NCI-H1694 treated with DMSO at 0.1 percent for 48 hours (cell line): ENCODE results near the gene NOD2.

Experiments
- DNase-seq: peaks from one replicate; lab custom pipeline; 2025; lab: John Stamatoyannopoulos, UW

Gene NOD2

DNA sequence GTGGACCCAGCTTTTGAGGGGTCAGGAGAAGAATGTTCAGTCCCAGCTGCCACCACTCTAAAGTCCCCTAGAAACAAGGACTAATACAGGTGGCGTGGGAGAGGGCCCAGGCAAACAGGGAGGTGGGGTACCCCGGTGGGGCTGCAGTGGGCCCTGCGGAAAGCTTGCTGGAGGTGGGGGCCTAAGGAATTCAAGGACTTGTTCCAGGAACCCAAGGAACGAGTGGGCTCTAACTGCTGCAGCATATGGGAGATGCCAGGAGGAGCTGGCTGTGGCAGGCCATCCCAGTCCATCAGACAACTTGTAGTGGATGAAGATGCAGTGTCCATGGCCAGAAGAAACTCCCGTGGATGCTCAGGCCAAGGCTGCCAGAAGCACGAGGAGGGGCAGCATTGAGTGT lies 22.9 kb upstream of the NOD2 start:
- DNase-seq: no peak

DNA sequence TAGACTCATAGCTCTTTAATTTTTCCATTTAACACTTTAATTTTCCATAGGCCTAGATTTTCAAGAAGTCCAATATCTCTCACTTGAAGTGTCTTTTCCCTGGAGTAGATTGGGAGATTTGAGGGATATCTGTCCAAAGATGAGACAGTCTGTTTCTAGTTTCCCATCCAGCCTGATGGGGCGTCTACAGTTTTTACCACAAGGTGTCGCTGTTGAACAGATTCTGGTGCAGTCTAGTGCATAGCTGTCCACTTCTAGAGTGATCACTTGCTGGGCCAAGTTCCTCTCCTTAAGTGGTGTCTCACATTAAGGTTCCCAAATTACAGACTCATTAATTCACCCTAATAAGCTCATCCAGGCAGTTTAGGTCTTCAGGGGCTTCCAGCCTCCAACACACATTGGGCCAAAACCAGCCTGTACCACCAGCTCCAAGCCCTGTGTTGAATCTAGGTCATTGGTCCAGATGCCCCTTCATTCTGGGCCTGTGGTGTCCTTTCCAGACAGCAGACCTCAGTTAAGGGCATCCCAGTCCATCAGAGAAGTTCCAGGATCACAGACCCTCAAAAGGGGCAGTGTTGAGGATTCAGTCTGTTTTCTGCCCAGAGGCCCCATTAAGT lies 21.7 kb upstream of the NOD2 start:
- peak; percentile 10 for DNase-seq

DNA sequence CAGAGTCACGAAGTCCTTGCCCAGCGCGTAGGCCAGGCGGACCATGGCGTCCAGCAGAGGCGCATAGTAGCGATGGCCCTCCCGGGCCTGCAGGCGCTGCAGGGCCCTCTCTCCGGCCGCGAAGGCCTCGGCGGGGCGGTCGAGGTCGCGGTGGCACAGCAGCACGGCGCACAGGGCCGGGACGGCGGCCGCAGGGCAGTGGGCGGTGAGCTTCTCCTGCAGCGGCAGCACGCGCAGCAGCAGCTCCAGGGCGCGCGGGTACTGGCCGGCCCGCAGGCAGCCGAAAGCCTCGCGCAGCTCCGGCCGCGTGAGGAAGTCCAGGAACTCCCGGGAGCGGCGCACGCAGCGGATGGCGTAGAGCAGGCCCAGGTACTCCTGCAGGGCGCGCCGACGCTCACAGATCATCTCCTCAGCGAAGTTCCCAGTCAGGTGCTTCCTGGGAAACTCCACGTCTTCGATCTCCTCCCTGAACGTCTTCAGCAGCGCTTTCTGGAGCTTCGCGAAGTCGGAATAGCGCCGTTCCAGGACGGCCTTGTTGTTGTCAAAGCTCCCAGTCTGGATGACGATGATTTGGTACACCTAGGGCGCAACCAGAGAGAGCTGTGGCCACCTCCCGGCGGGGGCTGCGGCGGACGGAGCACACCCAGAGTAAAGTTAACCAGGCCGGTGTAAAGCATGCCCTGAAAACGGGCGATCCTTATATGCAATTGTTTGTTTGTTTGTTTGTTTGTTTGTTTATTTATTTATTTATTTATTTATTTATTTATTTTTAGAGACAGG lies 19.7 kb upstream of the NOD2 start:
- no peak for DNase-seq

DNA sequence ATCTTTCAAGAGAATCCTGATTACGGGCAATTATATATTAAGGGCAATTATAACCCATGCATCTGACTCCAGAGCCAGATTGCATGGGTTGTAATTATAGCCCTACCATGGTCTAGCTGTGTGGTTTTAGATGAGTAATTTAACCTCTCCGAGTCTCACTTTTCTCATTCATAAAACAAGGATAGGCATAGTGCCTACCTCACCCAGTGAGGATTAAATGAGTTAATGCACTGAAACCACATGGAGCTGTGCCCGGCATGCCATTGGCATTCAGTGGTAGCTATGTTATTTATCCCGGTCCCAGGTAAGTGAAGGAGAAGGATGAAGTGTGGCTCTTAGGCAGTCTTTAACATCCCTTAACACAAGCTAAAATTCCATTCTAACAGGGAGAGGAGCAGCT lies 18.6 kb upstream of the NOD2 start:
- DNase-seq: no peak

DNA sequence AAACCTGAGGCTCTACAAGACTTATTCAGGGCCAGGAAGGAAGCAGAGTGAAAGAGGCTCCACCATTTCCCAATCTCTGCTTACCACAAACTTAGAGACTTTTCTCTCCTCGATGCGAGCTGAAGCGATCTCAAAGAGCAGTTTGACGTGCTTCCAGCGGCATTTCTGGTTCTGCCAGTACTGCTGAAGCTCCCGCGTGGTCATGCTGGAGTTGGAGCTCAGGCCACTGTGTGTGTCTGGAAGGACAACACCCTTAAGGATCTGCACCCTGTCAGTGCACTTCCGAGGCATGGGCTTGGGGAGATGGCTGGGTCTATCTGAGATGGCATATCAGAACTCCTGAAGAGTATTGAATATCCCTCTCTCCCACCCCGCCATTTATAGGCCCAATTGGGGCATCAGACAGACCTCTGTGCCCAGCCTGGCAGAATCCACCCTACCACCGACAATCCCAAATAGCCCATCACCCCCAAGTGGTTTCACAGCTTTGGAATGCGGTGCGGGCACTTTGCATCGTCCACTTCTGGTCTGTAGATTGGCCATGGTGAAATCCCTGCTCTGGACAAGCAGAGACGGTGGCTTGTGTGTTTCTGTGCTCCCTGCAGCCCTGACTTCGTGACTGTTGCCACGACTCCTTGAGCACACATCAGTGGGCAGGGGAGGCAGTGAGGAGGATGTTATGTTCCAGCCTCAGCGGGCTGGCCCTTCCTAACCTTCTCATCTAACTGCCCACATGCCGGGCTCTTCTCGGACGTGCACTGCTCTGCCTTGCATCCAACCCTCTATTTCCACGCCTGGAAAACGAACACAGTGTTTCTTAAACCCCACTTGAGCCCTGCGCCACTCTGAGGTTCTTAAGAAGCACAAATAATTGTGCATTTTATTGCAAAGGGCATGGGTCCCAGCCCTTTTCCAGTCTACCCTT lies 17.5 kb upstream of the NOD2 start:
- no peak for DNase-seq

DNA sequence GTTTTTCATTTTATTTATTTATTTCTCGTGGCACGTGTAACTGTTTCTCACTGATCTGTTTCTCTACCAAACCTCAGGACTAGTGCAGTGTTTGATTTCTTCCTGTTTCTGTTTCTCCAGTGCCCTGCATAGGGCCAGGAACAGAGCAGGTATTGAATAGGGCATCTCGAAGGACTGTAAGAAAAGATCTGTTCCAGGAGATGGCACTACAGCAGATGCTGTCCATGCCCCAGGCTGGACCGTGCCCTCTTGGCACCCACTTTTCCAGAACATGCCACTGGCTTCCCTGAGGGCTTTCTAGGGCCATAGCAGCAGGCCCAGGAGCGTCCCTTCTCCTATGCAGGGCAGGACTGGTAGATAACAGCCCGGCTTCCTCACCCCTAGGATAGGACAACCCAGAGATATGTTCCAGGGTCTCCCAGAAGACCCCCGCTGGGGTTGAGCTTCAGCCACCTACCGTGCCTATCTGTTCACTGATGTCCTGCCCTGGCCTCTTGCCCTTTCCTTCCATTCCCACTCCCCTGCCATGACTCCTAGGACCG lies 16.7 kb upstream of the NOD2 start:
- no peak for DNase-seq

DNA sequence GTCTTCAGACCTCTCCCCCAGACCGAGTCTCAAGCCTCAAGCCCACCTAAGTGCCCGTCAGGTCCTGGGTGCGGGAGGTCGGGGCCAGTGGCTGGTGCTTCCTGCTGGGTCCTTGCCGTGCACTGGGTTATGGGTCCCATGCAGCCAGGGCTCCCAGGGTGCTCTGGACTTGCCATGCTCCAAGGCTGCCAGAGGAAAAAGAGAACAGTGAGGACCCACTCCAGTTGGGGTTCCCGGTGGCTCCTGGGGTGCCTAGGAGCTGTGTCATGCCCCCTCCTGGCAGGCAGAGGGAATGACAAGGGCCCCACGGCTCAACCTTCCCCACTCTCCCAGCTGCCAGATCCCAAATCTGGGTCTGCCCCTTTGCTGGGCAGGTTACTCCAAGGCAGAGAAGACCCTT lies 16.1 kb upstream of the NOD2 start:
- no peak for DNase-seq

DNA sequence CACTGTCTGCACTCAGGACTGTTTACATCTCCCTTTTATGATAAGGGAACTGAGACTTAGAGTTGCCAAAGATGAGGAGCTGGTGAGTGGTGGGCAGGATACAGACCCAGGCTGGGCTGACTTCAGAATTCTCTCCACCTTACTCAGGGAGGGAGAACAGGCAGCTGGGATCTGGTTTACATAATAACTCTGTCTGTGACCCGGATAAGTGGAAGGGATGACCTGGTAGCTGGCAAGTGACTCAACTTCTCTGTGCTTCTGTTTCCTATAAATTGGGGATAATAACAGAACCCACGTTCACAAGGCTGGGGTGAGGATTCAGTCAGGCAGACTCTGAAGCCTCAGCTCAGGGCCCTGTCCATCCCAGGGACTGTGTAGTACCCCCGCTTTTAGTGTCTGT lies 14.9 kb upstream of the NOD2 start:
- DNase-seq: no peak

DNA sequence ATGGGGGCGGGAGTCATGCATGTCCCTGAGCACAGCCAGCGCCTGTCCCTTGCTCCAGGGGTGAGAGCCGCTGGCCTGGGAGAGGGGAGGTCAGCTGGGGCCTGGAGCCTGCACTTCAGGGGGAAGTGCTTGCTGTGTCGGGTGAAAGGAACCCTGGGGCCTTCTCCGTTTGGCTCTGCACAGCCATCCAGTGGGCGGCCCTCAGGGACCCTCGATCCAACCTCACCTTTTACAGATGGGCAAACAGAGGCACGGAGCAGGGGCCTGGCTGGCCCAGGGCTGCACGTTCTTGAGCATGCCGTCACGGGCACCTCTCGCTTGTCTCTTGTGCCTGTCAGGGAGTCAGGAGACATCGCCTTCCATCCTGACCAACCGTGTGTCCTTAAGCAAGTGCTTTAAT lies 14.1 kb upstream of the NOD2 start:
- no peak for DNase-seq

DNA sequence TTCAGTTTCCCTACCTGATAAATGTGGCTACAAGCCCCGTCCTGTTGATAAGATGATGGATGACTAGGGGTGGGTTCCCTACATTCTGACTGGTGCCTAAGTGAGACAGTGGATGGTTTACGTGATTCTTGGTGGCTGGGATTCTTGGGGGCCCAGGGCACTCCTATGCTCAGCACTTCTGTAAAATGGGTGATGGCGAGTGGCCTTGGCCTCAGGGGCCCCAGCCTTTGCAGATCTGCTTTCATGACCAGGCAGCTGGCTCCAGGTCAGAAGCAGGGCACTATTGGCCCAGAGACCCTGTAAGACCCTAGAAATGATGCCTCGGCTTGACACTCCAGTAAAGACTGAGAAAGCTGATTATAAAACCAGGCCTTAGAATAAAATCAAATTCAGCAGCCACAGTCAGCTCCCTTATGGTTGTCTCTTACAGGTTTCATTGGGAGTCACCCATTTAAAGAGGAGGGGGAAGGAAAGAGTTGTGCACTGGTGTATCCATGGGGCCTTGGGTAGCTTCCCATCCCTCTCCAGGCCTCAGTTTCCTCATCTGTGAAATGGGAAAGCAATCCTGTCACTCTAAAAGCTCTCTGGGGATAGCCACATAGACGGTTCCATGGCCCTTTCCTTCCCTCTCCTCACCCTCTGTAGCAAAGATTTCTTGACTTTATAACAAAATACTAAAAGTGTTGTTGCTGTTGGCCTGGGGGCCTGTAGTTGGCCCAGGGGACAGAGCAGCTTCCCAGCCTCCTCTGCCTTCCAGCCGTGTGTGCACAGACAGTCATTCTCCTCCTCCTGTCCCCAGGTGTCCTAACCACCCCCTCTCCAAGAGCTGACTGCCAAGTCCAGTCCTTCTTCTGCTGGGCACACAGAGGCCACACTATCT lies 13.5 kb upstream of the NOD2 start:
- DNase-seq: no peak

DNA sequence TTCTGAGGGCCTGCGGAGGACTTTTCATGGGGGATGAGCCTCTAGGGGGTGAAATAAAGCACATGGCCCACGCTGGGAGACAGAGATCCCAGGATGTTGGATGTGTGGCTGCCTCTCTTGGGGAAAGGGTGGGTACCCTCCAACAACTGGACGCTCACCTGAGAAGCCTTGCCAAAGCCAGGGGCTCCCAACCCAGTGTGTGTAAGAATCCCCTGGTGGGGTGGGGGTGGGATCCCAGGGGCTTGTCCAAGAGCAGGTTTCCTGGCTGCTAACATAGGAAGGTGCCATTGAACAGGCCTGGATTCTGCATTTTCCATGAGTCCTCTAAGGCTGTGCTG lies 12.9 kb upstream of the NOD2 start:
- DNase-seq: no peak

DNA sequence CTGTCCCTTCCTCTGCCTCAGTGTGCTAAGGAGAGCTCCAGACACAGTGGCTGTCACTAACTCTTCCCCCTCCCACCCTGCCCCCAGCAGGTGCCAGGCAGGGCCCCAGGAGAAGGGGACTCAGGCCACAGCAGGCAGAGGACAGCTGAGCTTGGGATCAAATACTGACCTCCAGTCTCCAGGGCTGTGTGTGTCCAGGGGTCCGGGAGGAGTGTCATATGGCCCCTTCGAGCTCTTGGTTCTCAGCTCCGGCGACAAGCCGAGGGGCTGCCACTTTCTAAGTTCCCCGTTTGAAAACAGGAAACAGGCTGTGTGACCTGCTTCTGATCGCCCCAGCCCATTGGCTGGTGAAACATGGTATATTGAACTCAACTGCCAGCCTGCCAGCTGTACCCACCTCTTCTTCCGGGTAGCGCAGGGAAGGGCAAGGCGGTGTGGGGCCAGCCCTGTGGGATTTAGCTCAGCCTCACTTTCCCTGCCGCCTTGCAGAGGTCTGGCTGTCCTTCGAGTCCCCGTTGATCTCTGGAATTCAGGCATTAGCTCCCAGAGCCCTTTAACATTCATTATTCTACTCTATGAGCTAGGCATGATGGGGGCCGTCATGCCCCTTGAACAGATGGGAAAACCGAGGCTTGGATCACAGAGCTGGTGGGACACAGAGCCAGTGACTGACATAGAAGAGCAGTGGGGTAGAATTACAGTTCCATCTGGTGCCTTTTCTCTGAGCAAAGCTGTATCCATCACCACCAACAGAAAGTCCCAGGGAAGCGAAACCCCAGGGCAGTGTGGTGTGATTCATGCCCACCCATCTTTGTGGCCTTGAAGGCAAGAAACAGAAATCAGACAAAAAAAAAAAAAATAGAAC lies 12.2 kb upstream of the NOD2 start, which contains the start of gene SNX20:
SNX20 (minus strand) TSS at position 292 of the 865 bp plus-strand sequence. CDS start 3,786 bp downstream, outside the sequence.
- DNase-seq: no peak

DNA sequence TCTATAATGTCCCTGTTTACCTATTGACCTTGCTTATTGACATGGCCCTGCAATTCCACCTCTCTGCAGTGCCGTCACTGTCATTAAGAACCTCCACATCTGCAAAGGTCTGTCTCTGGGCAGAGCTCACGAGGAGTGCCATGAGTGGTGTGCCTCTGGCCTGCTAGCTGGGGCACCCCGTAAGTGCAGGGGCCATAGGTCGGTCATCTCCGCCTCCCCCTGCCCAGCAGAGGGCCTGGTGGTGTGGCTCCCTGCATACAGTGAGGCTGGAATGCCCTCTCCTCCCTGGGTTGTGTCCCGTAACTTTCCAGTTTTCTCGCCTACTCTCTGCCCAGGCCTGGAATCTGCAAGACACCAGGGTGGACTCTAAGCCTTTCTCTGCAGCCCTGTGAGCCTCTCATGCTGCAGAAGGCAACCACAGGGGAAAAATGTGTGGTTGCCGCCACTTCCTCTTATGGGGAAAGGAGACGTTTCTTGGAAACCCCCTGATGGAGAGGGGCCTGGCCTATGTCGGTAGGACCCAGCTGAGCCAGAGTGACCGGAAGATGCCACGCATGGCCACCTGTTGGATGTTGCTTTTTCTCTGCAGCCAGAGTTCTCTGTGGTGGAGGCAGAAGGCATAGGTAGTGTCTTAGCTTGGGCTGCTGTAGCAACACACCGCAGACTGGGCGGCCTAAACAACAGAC lies 9.6 kb upstream of the NOD2 start:
- DNase-seq: no peak

DNA sequence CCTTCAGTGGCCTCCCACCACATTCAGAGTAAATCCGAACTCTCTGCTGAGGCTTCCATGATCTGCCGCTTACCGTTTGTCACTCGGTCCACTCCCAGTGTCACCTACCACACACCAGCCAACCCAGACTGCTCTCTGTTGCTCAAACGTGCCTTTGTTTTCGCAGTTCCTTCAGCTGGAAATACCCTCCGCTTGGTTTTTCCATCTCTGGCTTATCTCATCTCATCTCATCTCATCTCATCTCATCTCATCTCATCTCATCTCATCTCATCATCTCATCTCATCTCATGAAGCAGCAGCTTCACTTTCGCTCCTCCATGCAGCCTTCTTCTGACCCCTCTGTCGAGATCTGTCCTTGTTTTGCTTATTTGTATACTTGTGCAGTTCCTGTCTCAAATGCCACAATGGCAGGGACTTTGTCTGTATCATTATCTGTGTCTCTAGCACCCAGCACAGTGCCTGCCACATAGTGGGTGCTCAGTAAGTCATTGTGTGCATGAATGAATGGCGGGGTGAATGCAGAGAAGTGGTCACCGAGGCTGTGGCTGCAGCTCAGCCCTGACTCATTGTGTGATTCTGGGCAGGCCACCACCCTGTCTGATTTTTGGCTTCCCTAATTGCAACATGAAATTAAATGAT lies 8.5 kb upstream of the NOD2 start:
- no peak for DNase-seq

DNA sequence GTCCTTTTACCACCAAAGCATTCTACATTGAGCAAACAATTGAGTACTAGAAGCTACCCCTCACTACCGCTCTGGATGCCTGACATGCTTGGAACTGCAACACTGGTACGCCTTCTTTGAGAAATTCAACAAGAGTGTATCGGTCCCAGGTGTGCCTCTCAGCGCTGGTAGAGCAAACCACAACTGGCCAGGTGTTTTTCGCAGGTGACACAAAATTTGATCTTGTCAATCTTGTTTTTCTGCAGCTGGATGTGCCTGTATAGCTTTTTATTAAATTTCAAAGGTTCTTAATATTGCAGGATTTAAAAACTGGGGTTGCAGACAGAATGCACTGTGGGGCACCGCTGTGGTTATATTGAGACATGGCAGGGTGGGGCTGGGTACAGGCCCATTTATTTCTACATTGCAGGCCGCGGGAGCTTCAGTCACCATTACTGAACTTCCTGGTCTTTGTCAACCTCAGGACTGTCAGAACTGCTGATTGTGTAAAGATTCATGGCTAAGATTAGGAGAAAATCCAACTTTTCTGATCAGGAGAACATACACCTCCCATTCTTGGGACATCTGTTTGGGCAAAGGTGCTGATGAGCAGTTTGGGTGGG lies 7.8 kb upstream of the NOD2 start:
- DNase-seq: no peak

DNA sequence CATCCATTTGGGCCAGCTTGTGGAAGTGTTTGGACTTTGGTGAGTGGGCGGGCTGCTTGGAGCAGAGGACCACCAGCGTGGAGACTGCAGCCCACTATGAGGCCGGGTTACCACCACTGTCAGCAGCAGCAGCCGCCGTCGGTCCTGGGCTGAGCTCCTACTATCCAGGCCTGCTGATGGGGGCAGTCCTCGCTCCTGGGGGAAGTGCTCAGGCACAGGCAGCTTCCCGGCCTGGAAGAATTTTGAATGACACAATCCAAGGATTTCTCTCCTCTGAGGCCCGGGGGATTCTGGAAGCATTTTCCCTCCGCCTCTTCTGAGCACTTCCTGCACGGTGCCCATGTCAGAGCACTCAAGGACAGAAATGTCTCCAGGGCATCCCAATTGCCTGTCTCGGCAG lies 5.3 kb upstream of the NOD2 start:
- DNase-seq: no peak

DNA sequence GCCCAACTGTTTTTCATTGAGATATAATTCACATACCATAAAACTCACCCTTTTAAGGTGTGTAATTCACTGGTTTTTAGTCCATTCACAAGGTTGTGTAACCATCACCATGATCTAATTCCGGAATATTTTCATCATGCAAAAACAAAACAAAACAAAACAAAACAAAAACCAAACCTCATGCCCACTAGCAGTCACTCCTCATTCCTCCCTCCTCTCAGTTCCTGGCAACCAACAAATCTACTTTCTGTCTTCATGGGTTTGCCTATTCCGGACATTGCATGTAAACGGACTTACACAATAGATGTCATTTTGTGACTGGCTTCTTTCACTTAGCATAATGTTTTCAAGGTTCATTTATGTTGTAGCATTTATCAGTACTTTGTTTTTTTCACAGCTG lies 4.5 kb upstream of the NOD2 start:
- DNase-seq: no peak

DNA sequence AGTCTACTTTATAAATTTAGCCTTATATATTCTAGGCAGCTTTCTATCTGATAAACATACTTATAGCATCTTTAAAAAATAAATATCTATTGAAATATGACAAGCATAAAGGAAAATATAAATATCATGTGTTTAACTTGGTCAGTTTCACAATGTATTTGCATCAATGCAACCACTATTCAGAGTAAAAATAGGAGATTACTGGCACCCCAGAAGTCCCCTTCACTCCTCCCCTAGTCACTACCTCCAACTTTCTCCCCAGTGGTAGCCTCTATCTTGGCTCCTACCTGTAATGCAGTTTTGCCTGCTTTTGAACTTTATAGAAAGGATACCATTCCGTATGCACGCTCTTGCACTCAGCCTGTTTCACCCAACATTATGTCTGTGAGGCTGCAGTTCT lies 3.2 kb upstream of the NOD2 start:
- no peak for DNase-seq

DNA sequence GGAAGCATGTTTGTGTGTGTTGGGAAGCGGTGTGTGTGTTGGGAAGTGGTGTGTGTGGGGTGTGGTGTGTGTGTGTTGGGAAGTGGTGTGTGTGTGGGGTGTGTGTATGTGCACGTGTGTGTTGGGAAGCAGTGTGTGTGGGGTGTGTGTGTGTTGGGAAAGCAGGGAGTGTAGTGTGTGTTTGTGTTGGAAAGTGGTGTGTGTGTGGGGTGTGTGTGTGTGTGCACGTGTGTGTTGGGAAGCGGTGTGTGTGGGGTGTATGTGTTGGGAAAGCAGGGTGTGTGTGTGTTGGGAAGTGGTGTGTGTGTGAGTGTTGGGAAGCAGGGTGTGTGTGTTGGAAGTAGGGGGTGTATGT lies 785 bp upstream of the NOD2 start:
- no peak for DNase-seq
